ENCODE data around the gene ZNF362. TPM values are rescaled to one million over a fixed set of nuclear protein-coding genes. Genes with fewer than 3 reads are reported as not detected.

ZNF362 gene
- total RNA-seq, 1 experiment from 2014 or later, result 11.1 TPM

DNA sequence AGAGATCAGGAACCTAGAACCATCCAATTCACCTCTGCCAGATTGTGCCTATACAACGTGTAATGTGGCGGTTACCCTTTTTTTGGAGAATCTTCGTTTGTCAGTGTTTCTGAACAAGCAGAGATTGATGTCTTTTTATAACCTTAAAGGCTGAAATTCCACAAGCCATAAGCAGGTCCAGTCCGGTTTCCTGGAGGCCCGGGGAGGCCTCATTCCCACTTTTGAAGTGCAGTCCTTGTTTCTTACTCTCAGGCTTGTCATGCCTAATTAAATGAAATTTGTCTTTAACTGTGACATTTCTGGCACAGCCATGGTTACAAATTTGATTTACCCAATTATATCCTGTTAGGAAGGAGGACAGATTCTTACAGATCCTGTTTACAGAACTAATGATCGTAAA lies 27.8 kb downstream of the ZNF362 start:
- no peak overlapping the region for H3K9ac ChIP-seq (ENCODE audit: low read length)
- TF ChIP-seq CBX3 (IDR thresholded peaks at IDR 0.05; ENCODE audit: low read depth), result no peak
- no peaks in the 10 kb centered on the region for H3K36me3 ChIP-seq (ENCODE audit: control insufficient read depth in 1 of 2, insufficient read depth in 2 of 2, low read length in 2 of 2)
- H3K9me3 ChIP-seq (ENCODE audit: control insufficient read depth in 1 of 2, insufficient read depth in 1 of 2, low read depth in 1 of 2, low read length in 2 of 2), result no peaks in the 10 kb centered on the region
- intact Hi-C loops (cut with micrococcal nuclease), result no loop called here
- no peak overlapping the region for H3K27ac ChIP-seq (ENCODE audit: low read depth, low read length)
- no peak overlapping the region for H3K4me2 ChIP-seq (ENCODE audit: low read length)
- ChIA-PET POLR2A (interaction anchor here (0.5 kb wide), 1 partner anchor 346 kb away, joined by 6 read pairs; no protein-coding TSS in a partner anchor), CTCF (interaction anchor here (1.7 kb wide), 1 partner anchor 12 kb away, joined by 6 read pairs; no protein-coding TSS in a partner anchor), RAD21 (ENCODE audit: low non-redundant PET in 1 of 2, low total read pairs in 2 of 2, uncharacterized antibody in 2 of 2, unreplicated experiment in 2 of 2) (no interaction called here)
- no peak overlapping the region for H3K4me3 ChIP-seq (replicated peaks in 1 of 2; ENCODE audit: low read depth in 1 of 2, low read length in 2 of 2)
- H3K4me1 ChIP-seq (ENCODE audit: control insufficient read depth in 1 of 2, insufficient read depth in 2 of 2, low read length in 2 of 2), result no peaks in the 10 kb centered on the region
- H2AFZ ChIP-seq (ENCODE audit: low read depth, low read length, poor library complexity, severe bottlenecking), result no peak overlapping the region
- no peaks in the 10 kb centered on the region for H3K27me3 ChIP-seq (ENCODE audit: insufficient read depth, low read length)
- no peaks in the 10 kb centered on the region for H4K20me1 ChIP-seq (ENCODE audit: insufficient read depth)
- DNase-seq (ENCODE audit: low read depth, low spot score) (no peak), ATAC-seq (no peak)
- no peaks in the 10 kb centered on the region for H3K79me2 ChIP-seq (ENCODE audit: insufficient read depth, low read length)
- BruUV-seq (replicated peaks), result no TSS peak
- H3K9me2 ChIP-seq (ENCODE audit: insufficient read depth), result no peaks in the 10 kb centered on the region

DNA sequence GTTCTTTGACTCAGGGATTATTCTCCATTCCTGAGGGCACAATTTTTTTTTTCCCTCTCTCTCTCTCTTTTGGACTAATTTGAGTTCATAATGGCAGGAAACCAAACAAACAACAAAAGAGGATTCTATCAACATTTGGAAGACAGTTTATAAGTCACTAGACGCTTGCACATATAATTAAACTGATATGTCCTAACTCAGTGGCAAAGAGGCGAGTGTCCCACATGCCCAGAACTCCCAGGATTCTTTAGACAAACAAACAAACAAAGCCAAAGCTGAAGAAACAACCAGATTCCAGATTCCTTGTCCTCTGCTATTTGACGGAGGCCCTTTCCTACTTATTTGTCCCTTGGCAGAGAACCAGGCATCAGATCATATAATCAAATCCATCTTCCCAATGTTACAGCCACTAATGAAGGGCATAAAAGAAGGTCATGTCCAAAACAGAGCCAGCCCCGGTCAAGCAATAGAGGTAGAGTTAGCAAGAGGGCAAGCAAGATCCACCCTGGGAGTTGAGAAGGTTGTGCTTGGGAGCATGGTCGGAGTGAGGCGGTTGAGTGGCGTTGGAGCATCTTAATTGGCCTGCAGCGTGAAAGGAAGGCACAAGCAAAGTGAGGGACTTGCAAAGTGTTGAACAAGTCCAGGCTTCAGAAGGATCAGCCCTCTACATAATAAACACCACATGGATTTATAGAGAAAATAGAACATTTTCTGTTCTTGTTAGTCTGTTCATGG lies 30.3 kb downstream of the ZNF362 start:
- H3K27me3 ChIP-seq (ENCODE audit: insufficient read depth, low read length), result no peaks in the 10 kb centered on the region
- DNase-seq (ENCODE audit: low read depth, low spot score), result no peak
- TF ChIP-seq YY1 (IDR thresholded peaks at IDR 0.05; ENCODE audit: extremely low read depth, insufficient replicate concordance, low read depth, low read length), result no peak
- no peak for TF ChIP-seq FOSL1 (IDR thresholded peaks at IDR 0.05; ENCODE audit: low read depth)
- no peak for TF ChIP-seq CBX3 (IDR thresholded peaks at IDR 0.05; ENCODE audit: low read depth)
- no peak for TF ChIP-seq ELF1 (IDR thresholded peaks at IDR 0.05; ENCODE audit: borderline replicate concordance, low read depth)
- TF ChIP-seq POLR2A (IDR thresholded peaks at IDR 0.05; ENCODE audit: borderline replicate concordance, extremely low read depth, insufficient read depth, insufficient read length), result no peak
- no peak for TF ChIP-seq ZFX (IDR thresholded peaks at IDR 0.05)
- TF ChIP-seq SRF (IDR thresholded peaks at IDR 0.05; ENCODE audit: low read depth), result no peak
- no peak for TF ChIP-seq JUND (IDR thresholded peaks at IDR 0.05)
- TF ChIP-seq, protein P1, sequence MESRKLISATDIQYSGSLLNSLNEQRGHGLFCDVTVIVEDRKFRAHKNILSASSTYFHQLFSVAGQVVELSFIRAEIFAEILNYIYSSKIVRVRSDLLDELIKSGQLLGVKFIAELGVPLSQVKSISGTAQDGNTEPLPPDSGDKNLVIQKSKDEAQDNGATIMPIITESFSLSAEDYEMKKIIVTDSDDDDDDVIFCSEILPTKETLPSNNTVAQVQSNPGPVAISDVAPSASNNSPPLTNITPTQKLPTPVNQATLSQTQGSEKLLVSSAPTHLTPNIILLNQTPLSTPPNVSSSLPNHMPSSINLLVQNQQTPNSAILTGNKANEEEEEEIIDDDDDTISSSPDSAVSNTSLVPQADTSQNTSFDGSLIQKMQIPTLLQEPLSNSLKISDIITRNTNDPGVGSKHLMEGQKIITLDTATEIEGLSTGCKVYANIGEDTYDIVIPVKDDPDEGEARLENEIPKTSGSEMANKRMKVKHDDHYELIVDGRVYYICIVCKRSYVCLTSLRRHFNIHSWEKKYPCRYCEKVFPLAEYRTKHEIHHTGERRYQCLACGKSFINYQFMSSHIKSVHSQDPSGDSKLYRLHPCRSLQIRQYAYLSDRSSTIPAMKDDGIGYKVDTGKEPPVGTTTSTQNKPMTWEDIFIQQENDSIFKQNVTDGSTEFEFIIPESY (IDR thresholded peaks at IDR 0.05; ENCODE audit: extremely low read depth, insufficient replicate concordance, low read length), result no peak
- no peak for TF ChIP-seq TCF7L2 (IDR thresholded peaks at IDR 0.05; ENCODE audit: borderline replicate concordance, extremely low read depth, insufficient read depth, insufficient read length)
- TF ChIP-seq, protein P2, sequence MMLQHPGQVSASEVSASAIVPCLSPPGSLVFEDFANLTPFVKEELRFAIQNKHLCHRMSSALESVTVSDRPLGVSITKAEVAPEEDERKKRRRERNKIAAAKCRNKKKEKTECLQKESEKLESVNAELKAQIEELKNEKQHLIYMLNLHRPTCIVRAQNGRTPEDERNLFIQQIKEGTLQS (IDR thresholded peaks at IDR 0.05), result no peak
- no peak for TF ChIP-seq SP1 (IDR thresholded peaks at IDR 0.05; ENCODE audit: low read depth)
- TF ChIP-seq, protein P3, sequence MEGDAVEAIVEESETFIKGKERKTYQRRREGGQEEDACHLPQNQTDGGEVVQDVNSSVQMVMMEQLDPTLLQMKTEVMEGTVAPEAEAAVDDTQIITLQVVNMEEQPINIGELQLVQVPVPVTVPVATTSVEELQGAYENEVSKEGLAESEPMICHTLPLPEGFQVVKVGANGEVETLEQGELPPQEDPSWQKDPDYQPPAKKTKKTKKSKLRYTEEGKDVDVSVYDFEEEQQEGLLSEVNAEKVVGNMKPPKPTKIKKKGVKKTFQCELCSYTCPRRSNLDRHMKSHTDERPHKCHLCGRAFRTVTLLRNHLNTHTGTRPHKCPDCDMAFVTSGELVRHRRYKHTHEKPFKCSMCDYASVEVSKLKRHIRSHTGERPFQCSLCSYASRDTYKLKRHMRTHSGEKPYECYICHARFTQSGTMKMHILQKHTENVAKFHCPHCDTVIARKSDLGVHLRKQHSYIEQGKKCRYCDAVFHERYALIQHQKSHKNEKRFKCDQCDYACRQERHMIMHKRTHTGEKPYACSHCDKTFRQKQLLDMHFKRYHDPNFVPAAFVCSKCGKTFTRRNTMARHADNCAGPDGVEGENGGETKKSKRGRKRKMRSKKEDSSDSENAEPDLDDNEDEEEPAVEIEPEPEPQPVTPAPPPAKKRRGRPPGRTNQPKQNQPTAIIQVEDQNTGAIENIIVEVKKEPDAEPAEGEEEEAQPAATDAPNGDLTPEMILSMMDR (IDR thresholded peaks at IDR 0.05 in 2 of 3, conservative IDR thresholded peaks at IDR 0.05 in 1 of 3; ENCODE audit: borderline replicate concordance in 1 of 3, insufficient read depth in 1 of 3, low read depth in 2 of 3, low read length in 2 of 3), result no peak
- TF ChIP-seq EZH2 (IDR thresholded peaks at IDR 0.05), result no peak
- TF ChIP-seq ZNF274 (IDR thresholded peaks at IDR 0.05; ENCODE audit: low read depth, low read length), result no peak
- TF ChIP-seq POLR2AphosphoS5 (IDR thresholded peaks at IDR 0.05; ENCODE audit: low read depth, low read length), result no peak
- no peak for TF ChIP-seq CEBPB (IDR thresholded peaks at IDR 0.05; ENCODE audit: low read depth)

More for the DNA sequence above, 30.3 kb downstream of the ZNF362 start:
- H3K4me2 ChIP-seq (ENCODE audit: low read length), result no peak overlapping the region
- no peak overlapping the region for H3K27ac ChIP-seq (ENCODE audit: low read depth, low read length)
- no peak overlapping the region for H2AFZ ChIP-seq (ENCODE audit: low read depth, low read length, poor library complexity, severe bottlenecking)
- CTCF ChIA-PET, result interaction anchor here (1.0 kb wide), 1 partner anchor 9 kb away, joined by 3 read pairs; no protein-coding TSS in a partner anchor
- no peak overlapping the region for H3K9ac ChIP-seq (ENCODE audit: low read length)
- H3K9me3 ChIP-seq (ENCODE audit: control insufficient read depth in 1 of 2, insufficient read depth in 1 of 2, low read depth in 1 of 2, low read length in 2 of 2), result no peaks in the 10 kb centered on the region
- intact Hi-C loops (cut with micrococcal nuclease), result no loop called here
- no peak overlapping the region for H3K4me3 ChIP-seq (replicated peaks in 1 of 2; ENCODE audit: low read depth in 1 of 2, low read length in 2 of 2)
- no peaks in the 10 kb centered on the region for H3K36me3 ChIP-seq (ENCODE audit: control insufficient read depth in 1 of 2, insufficient read depth in 2 of 2, low read length in 2 of 2)
- ATAC-seq, result no peak
- BruUV-seq (replicated peaks), result no TSS peak
- RAD21 ChIA-PET (ENCODE audit: low non-redundant PET in 1 of 2, low total read pairs in 2 of 2, uncharacterized antibody in 2 of 2, unreplicated experiment in 2 of 2), result no interaction called here
- H3K9me2 ChIP-seq (ENCODE audit: insufficient read depth), result no peaks in the 10 kb centered on the region
- no peaks in the 10 kb centered on the region for H3K79me2 ChIP-seq (ENCODE audit: insufficient read depth, low read length)
- no peaks in the 10 kb centered on the region for H3K4me1 ChIP-seq (ENCODE audit: control insufficient read depth in 1 of 2, insufficient read depth in 2 of 2, low read length in 2 of 2)
- POLR2A ChIA-PET, result no interaction called here
- no peaks in the 10 kb centered on the region for H4K20me1 ChIP-seq (ENCODE audit: insufficient read depth)

All from HCT116 (cell line).